ES-I3 (cell line): ENCODE data around the gene ZNRF1.
"Not testable (repeated sequence)": the region's sequence is repeated elsewhere in the genome, so short reads cannot be mapped to it uniquely, and the experiment has no call there.

ENCODE experiments used
- H3K36me3 ChIP-seq: 2 replicates; pipeline ENCODE4 v1.6.1; 2013; ENCODE audit warnings: mild to moderate bottlenecking, low read length, control low read depth, moderate library complexity; ENCODE audit not compliant: insufficient read depth
- H3K4me1 ChIP-seq: 2 replicates; pipeline ENCODE4 v1.6.1; 2013; ENCODE audit warnings: mild to moderate bottlenecking, control low read depth, low read length; ENCODE audit not compliant: insufficient read depth
- H3K9ac ChIP-seq: 2 replicates; pipeline ENCODE4 v1.6.1; 2013; ENCODE audit warnings: low read depth, mild to moderate bottlenecking, low read length, moderate library complexity
- H3K9me3 ChIP-seq: 2 replicates; pipeline ENCODE4 v1.6.1; 2013; ENCODE audit warnings: mild to moderate bottlenecking, low read length, moderate library complexity; ENCODE audit not compliant: control insufficient read depth, insufficient read depth

The ZNRF1 gene

GRCh38 chr16:75090899-75091298, 92.1 kb downstream of the ZNRF1 start:
- H3K9me3 ChIP-seq, H3K36me3 ChIP-seq, H3K9ac ChIP-seq: not testable (repeated sequence)
- H3K4me1 ChIP-seq = peaks cover 16% of the 10 kb centered on the region

DNA sequence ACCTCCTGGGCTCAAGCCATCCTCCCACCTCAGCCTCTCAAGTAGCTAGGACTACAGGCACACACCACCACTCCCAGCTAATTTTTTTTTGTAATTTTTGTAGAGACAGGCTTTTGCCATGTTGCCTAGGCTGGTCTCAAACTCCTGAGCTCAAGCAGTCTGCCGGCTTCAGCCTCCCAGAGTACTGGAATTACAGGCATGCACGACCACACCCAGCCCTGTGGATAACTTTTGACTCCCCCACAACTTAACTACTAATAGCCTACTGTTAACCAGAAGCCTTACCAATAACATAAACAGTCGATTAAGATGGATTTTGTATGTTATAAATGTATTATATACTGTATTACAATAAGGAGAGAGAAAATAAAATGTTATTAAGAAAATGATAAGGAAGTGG, 92.8 kb downstream of the ZNRF1 start:
- H3K9ac ChIP-seq, H3K36me3 ChIP-seq, H3K9me3 ChIP-seq: not testable (repeated sequence)
- H3K4me1 ChIP-seq = peaks cover 20% of the 10 kb centered on the region

DNA sequence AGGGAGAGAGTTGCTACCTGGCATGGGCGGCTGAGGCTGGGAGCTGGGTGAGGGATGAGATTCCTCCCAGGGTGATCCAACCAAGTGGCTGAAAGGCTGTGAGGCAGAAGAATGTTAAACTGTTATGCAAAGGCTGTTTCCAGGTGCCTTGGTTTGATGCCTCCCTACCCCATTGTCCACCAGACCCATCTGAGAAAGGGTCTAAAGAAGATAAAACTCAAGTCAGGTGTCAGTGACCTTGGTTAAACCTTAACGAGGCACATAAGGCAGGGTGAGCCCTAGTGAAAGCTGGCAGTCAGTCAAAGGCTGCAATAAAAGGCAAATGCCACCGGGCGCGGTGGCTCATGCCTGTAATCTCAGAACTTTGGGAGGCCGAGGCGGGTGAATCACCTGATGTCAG, 94.0 kb downstream of the ZNRF1 start:
- Histone ChIP-seq H3K36me3 (no peaks in the 10 kb centered on the region), H3K4me1 (peaks cover 18% of the 10 kb centered on the region), H3K9me3 (no peaks in the 10 kb centered on the region), H3K9ac (no peak overlapping the region)

DNA sequence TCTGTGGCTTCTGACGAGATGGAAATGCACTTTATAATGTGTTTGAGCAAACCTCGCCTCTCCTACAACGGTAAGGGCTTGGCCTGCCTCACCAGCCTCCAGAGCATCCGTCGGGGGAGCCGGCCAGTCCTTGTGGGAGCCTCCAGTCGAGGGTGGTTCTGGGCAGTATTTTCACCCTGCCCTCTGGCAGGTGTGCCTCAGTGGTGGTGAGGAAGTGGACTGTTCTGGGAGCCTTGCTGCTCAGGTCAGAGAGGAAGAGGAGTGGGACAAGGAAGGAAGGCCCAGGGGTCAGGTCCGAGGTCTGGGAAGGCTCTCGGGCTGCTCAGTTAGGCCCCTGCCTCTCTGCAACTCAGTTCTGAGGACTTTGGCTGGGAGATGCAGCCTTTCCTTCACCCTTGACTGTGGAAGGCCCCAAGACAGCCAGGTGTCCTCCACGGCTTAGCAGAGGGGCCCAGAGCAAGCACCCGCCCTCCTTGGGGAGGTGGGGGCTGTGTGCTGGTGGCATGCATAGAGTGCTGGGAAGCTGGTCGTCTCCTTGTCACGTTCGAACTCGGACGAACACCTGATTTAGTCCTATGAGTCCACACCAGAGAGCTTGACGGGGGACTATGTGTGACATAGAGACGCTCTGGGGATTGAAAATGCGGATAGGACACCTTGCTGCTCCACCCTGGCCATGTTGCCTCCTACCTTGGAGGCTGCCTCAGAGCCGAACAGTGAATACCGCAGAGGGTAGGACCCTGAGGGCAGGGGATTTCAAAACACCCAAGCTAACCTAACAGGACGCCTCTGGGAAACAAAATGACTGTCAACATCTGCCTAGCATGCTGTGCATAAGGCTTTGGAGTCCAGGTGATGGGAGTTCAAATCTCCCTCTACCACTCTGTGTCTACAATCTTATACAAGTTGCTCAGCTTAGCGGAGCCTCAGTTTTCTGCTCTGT, 95.0 kb downstream of the ZNRF1 start:
- Histone ChIP-seq H3K9ac (no peak overlapping the region), H3K36me3 (no peaks in the 10 kb centered on the region), H3K9me3 (no peaks in the 10 kb centered on the region), H3K4me1 (peaks cover 29% of the 10 kb centered on the region)

- no peaks in the 10 kb centered on the region for H3K36me3 ChIP-seq
- peaks cover 37% of the 10 kb centered on the region for H3K4me1 ChIP-seq
- H3K9me3 ChIP-seq = no peaks in the 10 kb centered on the region
- no peak overlapping the region for H3K9ac ChIP-seq
Observed at GRCh38 chr16:75095204-75095621, 96.4 kb downstream of the ZNRF1 start.

DNA sequence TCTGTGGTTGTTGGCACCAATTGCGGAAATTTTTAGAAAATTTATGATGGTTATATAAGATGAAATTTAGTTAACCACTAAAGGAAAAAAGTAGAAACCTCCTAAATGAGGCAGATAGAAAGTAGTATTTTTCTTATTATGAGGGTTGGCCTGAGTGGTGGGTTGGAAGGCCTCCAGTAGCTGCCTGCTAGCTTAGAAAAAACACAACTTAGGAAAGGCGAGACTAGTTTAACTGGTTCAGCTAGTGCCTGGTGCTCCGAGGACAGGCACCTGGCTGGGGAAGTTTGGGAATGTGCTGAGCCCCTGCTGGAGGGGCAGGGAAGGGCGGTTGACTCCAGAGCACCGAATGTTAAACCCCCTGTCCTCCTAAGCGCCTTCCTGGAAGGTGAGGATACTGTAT, 97.8 kb downstream of the ZNRF1 start:
- no peaks in the 10 kb centered on the region for H3K9me3 ChIP-seq
- H3K36me3 ChIP-seq = no peaks in the 10 kb centered on the region
- H3K4me1 ChIP-seq = peaks cover 39% of the 10 kb centered on the region
- H3K9ac ChIP-seq = no peak overlapping the region

DNA sequence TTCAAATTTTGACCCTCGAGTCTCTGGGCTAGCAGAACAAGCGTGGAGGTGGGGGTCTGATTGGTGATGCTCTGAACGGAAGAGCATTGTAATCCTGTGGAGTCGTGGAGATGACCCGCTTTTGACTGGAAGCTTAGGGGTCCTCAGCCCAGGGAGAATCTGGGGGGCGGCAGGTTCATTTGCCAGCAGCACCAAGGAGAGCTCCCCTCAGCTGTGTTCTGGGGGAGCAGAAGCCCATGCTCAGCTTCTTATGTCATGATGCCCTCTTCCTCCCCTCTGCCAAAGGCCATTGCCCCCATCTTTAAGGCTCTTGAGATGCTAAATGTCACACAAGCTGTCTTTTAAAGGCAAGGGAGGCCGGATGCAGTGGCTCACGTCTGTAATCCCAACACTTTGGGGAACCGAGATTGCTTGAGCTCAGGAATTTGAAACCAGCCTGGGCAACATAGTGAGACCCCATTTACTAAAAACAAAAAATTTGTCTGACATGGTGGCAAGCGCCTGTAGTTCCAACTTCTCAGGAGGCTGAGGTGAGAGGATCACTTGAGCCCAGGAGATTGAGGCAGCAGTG, 98.5 kb downstream of the ZNRF1 start:
- Histone ChIP-seq H3K4me1 (peaks cover 39% of the 10 kb centered on the region), H3K9ac (no peak overlapping the region), H3K9me3 (no peaks in the 10 kb centered on the region), H3K36me3 (no peaks in the 10 kb centered on the region)

DNA sequence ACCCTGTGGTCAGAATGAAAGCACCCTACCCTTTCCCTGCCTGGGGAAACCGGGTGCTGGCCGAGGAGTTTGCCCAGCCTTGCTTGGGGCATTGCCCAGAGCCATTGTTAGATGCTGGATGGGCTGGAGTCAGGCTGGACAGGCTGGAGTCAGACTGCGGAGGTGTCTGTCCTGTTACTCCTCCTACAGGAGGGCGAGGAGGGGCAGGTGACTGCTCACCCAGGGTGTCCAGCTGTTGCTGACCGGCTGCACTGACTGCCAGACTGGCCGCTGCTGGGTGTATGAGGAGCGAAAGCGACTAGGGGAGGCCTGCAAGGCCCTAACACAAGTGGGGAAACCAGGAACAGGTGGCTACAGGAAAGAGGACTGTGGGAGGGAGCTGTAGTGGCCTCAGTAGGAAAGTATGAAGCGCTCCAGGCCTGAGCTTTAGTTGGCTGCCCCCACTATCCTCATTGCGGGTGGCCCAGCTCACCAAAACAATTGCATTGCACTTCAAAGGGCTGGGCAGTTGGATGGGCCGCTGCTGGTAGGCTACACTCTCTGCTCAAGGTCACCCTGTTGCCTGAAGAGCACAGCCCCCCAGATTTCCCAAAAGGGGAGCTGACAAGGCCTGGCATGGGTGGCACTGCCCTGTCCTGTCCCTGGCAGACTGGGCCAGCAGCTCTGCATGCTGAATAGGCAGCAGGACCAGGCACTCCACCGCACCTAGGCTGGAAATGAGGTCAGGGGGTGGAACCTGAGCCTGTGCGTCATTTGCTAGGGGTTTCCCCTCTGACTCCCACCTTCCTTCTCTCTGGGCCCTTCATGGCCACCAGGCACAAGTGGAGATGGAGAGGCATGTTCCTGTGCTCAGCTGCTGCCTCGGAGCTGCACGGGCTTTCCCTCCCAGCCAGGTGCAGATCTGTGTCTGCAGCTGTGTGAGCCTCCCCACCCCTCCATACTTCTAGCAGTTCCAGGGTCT, 99.4 kb downstream of the ZNRF1 start:
- H3K36me3 ChIP-seq = no peaks in the 10 kb centered on the region

GRCh38 chr16:75099075-75099667, 100.3 kb downstream of the ZNRF1 start:
- H3K9me3 ChIP-seq = no peaks in the 10 kb centered on the region
- H3K36me3 ChIP-seq = no peaks in the 10 kb centered on the region
- H3K9ac ChIP-seq = no peak overlapping the region
- H3K4me1 ChIP-seq = peaks cover 34% of the 10 kb centered on the region

More for the DNA sequence above, 99.4 kb downstream of the ZNRF1 start:
- no peak overlapping the region for H3K9ac ChIP-seq
- no peaks in the 10 kb centered on the region for H3K9me3 ChIP-seq
- H3K4me1 ChIP-seq = peaks cover 34% of the 10 kb centered on the region

DNA sequence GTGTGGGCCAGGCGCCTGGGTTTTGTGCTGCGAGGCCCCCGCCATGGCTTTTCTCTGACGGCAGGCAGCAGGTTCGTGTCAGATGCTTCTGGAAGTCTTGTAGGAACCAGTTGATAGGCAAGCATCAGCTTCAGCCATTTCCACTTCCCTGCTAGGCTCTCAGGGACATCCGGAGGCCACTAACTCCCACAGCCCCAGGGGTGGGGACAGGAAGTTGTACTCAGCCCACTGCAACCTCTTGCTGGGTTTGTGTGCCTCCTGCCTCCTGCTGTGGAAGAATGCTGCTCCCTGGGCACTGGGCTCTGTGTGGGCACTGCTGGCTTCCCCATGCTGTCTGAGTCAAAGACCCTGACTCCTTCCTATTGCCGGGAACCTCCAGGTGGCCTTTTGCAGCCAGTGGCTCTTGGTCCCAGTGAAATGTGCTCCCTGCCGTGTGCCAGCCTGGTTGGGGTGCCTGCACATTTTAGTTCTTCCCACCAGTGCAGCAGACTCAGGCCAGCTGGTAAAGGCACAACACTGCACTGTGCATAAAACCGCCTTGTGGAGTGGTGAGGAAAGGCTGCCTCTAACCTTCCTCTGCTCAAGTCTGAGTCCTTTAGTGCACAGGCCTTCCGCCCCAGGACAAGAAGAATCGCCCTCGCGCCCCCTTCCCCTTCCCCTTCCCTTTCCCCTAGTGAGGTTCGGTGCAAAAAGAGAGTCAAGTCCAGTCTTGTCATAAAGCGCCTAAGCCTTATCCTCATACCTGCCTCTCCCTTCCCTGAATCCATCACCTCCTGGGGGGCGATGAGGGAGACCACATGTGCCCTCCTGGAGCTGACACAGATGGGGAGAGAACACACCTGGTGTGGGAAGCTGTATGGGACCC, 101.1 kb downstream of the ZNRF1 start:
- no peak overlapping the region for H3K9ac ChIP-seq
- H3K36me3 ChIP-seq = no peaks in the 10 kb centered on the region
- H3K4me1 ChIP-seq = peaks cover 34% of the 10 kb centered on the region
- H3K9me3 ChIP-seq = no peaks in the 10 kb centered on the region

DNA sequence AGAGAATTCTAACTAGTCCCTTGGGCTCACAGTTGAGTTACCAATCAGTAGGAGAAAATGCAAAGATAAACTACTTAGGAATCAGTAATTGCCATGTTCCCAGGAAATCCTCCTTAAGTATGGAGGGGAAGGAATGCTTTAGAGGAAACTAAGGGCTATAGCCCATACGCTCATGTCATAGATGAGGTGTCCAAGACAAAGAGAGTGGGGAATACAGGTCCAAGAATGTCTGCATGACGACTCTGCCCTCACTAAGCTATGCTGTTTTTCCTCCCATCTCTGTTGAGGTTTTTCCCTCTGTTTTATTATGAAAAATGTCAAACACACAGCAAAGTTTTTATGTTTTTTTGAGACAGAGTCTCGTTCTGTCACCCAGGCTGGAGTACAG, 101.8 kb downstream of the ZNRF1 start:
- Histone ChIP-seq H3K36me3 (no peaks in the 10 kb centered on the region), H3K9me3 (no peaks in the 10 kb centered on the region), H3K9ac (no peak overlapping the region), H3K4me1 (peaks cover 34% of the 10 kb centered on the region)

DNA sequence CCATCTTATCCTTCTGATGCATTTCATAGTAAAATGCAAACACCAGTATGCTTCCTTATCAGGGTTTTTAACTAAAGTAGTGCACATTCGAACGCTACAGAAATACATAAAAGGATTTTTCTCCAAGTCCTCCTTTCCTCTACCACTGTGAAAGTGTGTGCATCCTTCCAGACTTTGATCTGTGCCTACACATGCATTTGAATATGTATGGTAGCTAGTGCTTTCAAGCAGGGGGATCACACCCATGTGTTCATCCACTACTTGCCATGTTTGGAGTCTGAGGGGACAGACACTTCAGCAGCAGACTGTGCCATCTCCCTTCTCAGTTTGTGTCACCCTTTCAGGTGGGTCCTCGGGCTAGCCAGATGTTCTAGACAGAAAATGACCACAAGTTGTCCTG, 102.8 kb downstream of the ZNRF1 start:
- Histone ChIP-seq H3K9me3 (no peaks in the 10 kb centered on the region), H3K9ac (no peak overlapping the region), H3K4me1 (peaks cover 30% of the 10 kb centered on the region), H3K36me3 (no peaks in the 10 kb centered on the region)

DNA sequence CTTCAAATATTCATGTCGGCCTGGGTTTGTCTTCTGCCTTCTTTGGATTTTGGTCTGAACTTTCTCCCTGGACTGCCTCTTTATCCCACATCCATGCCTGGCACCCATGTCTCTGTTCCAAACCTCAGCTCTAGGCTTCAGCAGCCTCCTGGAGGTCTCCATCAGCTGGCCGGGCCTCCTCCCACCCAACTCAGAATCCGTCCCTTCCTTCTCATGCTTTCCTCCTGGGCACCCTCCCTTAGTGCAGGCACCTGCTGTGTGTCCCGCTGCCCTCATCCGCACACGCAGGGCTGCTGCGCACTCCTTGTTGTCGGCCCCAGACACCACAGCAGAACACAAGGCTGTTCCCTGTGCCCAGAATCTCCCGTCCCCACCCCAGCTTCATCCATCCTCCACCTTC, 103.8 kb downstream of the ZNRF1 start:
- Histone ChIP-seq H3K36me3 (no peaks in the 10 kb centered on the region), H3K9ac (no peak overlapping the region)

More for the DNA sequence above, 103.8 kb downstream of the ZNRF1 start:
- H3K4me1 ChIP-seq = peaks cover 26% of the 10 kb centered on the region
- H3K9me3 ChIP-seq = no peaks in the 10 kb centered on the region
